Hindlimb muscle (tissue), 1 donor: Measurements from ENCODE around the gene TIPRL. TPM values are rescaled to one million over a fixed set of nuclear protein-coding genes. Genes with fewer than 3 reads are reported as not detected.
"Not testable (repeated sequence)": the region's sequence is repeated elsewhere in the genome, so short reads cannot be mapped to it uniquely, and the experiment has no call there.

Experiments used
- DNase-seq: peaks from one replicate; pipeline ENCODE4 v3.0.0-alpha.2; 2013
- polyA plus RNA-seq: library from polyadenylated mRNA; unstranded; fragments of 120-200 nt; gene quantifications from one replicate; pipeline ENCODE4 v1.2.1, GENCODE V29; 2013; ENCODE audit not compliant: insufficient read length

The TIPRL gene
- polyA plus RNA-seq, 1 donor, result 29.3 TPM

DNA sequence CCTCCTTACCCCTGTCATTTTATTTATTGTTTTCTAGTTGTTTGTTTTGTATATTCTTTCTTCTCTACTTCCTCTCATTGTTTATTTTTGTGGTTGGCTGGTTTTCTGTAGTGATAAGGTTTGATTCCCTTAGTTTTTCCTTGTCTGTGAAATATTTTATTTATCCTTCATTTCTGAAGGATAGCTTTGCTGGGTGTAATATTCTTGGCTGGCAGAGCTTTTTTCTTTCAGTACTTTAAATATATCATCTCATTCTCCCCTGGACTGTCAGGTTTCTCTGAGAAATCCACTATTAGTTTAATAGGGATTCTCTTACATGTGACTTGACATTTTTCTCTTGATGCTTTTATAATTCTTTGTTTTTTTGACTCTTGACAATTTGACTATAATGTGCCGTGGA lies 18.8 kb upstream of the TIPRL start:
- no peak for DNase-seq

GRCh38 chr1:168161459-168161858 lies 17.3 kb upstream of the TIPRL start:
- DNase-seq, result no peak

DNA sequence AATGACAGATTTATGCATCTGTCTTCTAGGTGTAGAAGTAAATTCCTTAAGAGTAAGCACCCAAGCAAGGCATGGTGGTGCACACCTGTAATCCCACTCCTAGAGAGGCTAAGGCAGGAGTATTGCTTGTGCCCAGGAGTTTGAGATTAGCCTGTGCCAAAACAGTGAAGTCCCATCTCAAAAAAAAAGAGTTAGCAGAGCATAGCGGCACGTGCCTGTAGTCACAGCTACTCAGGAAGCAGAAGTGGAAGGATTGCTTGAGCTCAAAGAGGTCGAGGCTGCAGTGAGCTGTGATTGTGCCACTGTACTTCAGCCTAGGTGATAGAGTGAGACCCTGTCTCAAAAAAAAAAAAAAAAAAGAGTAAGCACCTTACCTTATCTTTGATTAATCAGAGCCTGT lies 15.1 kb upstream of the TIPRL start:
- DNase-seq, result no peak

DNA sequence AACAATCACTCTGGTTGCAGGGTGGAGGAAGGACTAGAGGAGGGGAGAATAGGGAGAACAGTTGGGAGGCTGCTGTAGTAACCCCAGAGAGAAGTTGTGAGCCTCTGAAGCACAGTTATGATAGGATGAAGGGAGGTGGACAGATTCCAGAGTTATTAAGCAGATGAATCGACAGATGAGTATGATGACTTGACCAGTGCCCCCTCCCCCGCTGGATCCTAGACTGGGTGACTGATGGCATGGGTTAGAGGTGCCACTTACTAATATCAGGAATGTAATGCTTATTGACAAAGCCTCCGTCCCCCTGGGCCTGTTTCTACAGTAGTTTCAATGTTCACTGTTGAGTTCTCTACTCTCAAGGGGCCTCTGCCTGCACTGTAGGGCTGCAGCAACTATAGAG lies 14.0 kb upstream of the TIPRL start:
- no peak for DNase-seq

GRCh38 chr1:168167806-168168205 lies 11.0 kb upstream of the TIPRL start:
- no peak for DNase-seq

DNA sequence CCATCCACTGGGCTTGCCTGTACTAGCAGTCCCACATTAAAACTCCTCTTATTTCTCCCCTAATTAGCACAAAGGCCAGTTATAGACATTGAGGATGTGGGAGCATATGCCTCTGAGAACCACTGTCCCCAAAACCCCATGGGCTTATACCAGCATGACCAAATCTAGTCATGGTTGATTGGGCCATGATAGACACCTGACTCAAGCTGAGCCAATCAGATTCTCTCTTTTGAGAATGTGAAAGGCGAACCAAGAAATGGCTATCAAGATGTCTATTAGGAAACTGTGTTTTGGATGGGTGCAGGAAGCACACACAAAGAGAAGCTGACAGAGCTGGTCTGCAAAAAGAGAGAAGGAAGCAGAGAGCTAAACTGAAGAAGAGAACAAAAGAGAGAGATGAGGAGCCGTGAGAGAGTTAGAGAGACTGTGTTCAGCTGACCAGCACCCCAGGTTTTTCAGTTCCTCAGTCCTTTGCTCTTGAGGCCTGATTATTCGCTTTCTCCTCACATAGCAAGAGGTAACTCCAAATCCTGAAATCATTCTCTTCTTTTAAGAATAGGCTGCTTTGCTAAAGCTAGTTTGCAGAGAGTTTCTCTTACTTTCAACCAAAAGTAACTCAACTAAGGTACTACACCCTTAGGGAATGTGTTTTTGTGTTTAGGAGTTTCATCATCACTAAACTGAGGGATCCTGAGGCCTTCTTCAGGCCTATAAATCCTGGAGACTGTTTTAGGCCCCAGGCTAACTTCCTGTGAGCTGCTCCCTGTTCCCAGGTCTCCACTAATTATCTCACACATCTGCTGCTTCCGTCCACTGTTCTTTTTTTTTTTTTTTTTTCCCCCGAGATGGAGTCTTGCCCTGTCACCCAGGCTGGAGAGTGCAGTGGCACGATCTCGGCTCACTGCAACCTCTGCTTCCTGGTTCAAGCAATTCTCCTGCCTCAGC lies 7.9 kb upstream of the TIPRL start:
- DNase-seq, result no peak

DNA sequence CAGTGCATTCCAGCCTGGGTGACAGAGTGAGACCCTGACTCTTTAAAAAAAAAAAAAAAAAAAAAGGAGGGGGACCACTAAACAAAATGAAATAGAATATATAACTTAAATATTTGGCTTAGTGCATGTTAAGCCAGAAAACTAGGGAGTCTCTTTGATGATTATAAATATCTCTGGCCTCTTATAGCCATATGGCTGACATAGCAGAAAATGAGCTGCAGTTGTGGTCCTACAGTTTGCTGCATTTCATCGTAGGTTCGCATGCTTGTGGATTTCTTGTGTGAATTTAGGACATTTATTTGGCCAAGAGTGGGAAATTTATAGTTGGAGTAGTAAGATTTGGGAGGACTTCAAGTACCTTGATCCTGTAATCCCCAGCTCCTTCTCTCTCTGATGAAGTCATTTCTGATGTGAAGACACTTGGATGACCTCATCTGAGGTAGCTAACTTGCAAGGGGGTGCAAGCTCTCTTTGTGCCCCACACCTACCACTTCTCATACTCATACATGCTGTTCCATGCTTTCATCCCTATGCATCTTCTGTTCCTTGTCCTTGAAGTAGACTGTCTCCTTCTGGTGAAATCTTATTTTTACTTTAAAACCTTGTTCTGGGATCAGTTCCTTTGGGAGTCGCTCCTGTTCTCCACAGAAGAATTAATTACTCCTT lies 6.4 kb upstream of the TIPRL start:
- no peak for DNase-seq

DNA sequence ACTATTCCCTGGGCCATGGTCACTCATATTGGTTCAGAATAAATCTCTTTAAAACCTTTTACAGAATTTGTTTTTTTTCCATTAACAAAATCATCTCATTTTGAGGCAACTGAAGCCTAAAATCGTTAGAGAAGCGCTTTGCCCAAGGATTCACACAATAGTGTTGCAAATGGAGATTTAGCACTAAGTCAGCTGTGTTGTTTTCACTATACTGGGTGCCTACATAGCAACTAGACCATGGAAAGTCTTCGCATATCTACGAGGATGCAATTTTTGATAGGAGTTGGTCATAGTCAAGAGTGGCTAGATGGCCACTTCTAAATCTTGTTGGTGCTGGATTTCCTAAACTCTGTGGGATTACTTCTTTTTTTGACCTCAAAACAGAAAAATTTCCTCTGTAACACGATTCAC lies 530 bp upstream of the TIPRL start:
- no peak for DNase-seq

DNA sequence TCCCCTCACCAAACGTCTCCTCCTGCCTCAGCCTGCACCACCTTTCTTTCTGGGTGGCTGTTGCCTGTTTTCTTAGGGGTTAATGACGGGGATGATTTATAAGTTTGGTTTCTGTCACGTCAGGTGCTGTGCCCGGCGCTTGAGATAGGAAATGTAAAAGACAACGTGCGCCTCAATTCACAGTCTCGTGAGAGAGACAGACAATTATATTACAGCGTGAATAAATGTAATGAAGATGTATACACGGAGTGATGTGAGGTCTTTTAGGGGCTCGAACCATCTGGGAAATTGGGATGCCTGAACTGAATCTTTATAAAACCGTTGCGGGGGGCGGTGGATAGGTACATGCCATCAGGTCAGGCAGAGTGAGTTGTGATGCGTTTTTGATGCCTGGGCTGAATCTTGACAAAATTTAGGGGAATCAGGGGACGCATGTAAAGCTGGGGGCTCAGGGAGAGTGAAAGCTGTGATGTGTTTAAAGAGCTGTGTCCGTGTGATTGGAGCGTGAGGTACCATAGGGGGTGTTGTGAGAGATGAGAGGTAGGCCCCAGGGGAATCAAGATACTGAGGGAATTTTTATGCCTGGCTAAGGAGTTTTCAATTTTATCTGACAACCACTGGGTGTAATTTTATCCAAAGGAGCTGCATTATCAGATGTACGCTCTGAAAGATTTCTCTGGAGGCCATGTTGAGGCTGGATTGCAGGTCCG lies 831 bp downstream of the TIPRL start:
- DNase-seq, result no peak

GRCh38 chr1:168180148-168180524 lies 1.4 kb downstream of the TIPRL start:
- no peak for DNase-seq

DNA sequence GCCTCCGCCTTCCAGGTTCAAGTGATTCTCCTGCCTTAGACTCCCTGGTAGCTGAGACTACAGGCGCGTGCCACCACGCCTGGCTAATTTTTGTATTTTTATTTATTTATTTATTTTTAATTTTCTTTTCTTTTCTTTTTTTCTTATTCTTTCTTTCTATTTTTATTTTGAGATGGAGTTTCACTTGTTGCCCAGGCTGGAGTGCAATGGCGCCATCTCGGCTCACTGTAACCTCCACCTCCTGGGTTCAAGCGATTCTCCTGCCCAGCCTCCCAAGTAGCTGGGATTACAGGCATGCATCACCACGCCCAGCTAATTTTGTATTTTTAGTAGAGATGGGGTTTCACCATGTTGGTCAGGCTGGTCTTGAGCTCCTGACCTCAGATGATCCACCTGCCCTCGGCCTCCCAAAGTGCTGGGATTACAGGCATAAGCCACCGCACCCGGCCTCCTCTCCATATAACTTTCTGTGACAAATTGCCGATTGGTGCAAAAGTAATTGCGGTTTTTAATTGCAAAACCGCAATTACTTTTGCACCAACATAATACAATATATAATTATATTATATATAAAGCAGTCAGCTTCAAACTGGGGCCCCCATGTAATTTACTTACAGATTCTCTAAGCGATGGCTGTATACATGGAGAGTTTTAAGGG lies 2.4 kb downstream of the TIPRL start:
- not testable (repeated sequence) for DNase-seq

GRCh38 chr1:168187177-168187576 lies 8.4 kb downstream of the TIPRL start:
- DNase-seq, result no peak

DNA sequence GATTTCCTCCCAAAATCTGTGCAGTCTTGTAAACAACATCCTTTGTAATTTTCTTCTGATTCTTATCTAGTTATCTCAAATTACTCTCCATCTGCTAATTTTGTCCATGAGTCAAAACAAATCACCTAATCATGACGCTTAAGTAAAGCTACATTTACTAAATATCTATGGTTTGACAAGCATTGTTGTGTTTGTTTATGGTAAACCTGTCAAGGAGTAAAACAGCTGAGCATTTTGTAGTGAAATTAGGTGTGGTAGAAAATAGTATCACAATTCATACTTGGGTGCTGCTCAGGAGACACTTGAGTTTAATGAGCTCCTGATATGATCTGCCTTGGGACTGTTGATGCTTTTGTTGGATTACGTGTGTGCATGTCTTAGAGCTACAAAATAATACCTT lies 11.6 kb downstream of the TIPRL start:
- DNase-seq, result no peak

DNA sequence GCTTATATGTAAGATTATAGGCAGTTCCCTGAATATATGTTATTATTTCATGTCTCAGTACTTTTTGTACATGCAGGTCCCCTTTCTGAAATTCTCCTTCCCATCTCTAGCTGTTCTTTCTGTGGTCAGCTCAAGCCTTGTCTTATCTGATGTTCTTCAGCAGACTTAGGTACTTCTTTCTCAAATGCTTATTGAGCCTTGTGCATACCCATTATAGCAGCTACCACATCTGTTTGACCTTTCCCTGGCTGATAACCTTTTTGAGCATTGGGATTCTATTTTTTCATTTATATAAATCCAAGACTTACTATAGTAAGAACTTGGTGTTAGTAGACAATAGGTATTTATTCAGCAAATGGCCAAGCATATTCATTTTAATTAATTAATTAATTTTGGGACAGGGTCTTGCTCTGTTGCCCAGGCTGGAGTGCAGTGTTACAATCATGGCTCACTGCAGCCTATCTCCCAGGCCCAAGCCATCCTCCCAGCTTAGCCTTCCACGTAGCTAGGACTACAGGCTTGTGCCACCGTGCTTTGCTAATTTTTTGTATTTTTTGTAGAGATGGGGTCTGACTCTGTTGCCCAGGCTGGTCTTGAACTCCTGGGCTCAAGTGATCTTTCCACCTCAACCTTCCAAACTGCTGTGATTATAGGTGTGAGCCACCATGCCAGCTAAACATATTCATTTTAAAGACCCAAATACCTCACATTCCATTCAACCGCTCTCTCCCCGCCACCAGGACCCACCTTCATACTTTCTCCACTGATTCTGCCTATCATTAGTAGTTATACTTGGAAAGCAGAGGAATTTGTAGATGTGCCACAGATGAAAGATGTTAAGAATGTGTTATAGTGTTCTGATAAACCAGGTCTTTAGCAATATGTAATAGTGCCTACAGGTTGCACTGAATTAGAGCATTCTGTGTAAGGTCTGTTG lies 16.7 kb downstream of the TIPRL start:
- no peak for DNase-seq

DNA sequence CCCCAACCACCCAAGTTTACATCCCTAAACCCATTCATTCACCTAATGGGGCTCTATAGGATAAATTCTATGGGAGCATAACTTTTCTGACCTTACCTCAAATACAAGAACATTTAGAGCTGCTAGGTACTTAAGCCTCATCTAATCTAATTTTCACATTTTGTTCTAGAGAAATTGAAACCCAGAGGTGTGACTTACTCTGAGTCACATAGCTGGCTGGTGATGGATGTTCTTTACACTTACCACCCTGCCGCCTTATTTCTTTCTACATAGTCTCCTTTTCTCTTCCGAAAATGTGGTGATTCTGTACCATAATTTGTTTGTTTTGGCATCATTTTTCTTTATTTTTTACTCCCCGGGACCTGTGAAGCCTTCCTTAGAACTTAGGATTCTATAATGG lies 20.3 kb downstream of the TIPRL start:
- DNase-seq, result no peak

DNA sequence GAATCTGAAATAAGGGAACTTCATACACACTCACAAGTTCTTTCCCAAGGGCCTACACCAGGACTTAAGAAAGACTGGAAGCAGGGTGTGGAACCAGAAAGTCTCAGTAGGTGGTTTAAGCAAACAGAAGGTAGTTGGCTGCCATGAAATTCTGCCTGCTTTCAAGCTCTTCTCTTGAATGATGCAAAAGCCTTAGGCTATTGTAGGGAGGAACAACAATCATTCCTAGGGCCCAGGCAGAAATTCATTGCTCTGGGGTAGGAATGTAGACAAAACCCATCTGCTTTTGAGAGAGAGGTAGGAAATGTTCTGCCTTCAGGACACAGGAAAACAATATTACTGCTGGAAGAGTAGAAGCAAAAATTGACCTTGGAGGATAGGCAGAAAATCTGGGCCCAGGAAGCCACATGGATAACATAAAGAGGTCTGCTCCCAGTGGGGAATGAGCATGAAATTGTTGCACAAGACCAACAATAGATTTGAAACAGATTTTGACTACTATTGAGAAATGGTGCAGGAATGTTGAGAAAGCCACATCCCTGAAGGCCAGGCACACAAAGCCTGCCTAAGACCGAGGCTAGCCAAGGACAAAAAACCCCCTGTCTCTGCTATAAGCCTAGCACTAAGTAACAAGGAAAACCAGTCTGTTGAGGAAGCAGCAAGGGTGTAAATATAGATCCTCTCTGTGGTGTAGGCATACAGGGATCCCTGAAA lies 24.3 kb downstream of the TIPRL start:
- DNase-seq, result no peak

DNA sequence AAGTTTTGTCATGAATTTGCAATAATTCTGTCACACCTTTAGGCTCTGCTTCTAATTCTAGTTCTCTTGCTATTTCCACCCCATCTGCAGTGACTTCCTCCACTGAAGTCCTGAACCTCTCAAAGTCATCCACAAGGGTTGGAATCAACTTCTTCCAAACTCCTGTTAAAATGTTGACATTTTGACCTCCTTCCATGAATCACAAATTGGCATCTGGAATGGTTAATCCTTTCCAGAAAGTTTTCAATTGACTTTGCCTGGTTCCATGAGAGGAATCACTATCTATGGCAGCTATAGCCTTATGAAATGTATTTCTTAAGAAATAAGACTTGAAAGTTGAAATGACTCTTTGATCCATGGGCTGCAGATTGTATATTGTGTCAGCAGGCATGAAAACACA lies 27.3 kb downstream of the TIPRL start:
- no peak for DNase-seq

DNA sequence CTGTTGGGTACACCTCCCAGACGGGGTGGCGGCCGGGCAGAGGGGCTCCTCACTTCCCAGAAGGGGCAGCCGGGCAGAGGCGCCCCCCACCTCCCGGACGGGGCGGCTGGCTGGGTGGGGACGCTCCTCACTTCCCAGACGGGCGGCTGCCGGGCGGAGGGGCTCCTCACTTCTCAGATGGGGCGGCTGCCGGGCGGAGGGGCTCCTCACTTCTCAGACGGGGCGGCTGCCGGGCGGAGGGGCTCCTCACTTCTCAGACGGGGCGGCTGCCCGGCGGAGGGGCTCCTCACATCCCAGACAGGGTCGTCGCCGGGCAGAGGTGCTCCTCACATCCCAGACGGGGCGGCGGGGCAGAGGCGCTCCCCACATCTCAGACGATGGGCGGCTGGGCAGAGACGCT lies 28.9 kb downstream of the TIPRL start:
- not testable (repeated sequence) for DNase-seq

DNA sequence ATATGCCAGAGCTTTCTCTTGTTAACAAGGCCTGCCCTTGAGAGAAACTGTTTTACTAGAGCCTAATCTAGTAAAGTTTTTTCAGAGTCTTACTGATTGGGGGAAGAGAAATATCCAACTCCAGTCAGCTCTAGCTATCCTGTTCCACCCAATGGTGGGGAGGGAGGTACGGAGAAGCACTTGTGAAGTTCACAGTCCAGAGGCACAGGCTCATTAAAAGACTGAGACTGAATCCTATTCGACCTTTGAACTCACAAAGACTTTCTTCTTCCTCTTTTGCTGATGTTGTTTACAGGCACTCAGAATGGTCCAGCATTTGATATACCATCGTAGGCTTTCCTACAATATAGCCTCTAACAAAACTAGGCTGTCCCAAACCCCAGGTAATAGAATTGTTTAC lies 31.6 kb downstream of the TIPRL start:
- no peak for DNase-seq

GRCh38 chr1:168213349-168213748 lies 34.6 kb downstream of the TIPRL start:
- no peak for DNase-seq

GRCh38 chr1:168216171-168216570 lies 37.4 kb downstream of the TIPRL start:
- no peak for DNase-seq
